Measurements from ENCODE around the gene TBC1D20. TPM values are rescaled to one million over a fixed set of nuclear protein-coding genes. Genes with fewer than 3 reads are reported as not detected.

The TBC1D20 gene
- total and polyA plus RNA-seq, 2 experiments from 2014 or later, result 4.8 to 15.0 TPM

- H4K20me1 ChIP-seq (replicated peaks; ENCODE audit: insufficient read depth), result no peaks in the 10 kb centered on the region
Observed at GRCh38 chr20:400454-401275, 61.7 kb downstream of the TBC1D20 start.

GRCh38 chr20:400128-400453 is 62.2 kb downstream of the TBC1D20 start:
- no peak overlapping the region for H3K4me3 Mint-ChIP-seq
- TF ChIP-seq ZNF114 (CRISPR knock-in tag; IDR thresholded peaks at IDR 0.05), result no peak
- no peak for TF ChIP-seq NANOG (IDR thresholded peaks at IDR 0.05; ENCODE audit: borderline replicate concordance)
- TF ChIP-seq JUNB (IDR thresholded peaks at IDR 0.05; ENCODE audit: unreplicated experiment), result no peak
- no peak for TF ChIP-seq EZH2phosphoT487 (IDR thresholded peaks at IDR 0.05; ENCODE audit: unreplicated experiment)
- TF ChIP-seq CREB1 (CRISPR knock-in tag; IDR thresholded peaks at IDR 0.05; ENCODE audit: low read depth), result no peak
- TF ChIP-seq ETS1 (IDR thresholded peaks at IDR 0.05), result no peak
- no peak for TF ChIP-seq STAT1 (IDR thresholded peaks at IDR 0.05; ENCODE audit: unreplicated experiment)
- TF ChIP-seq POLR2AphosphoS5 (IDR thresholded peaks at IDR 0.05; ENCODE audit: low read depth), result no peak
- no peak for TF ChIP-seq CTCF (conservative IDR thresholded peaks at IDR 0.05; ENCODE audit: low read depth in 2 of 2)
- TF ChIP-seq ZNF462 (CRISPR knock-in tag; IDR thresholded peaks at IDR 0.05), result no peak

More at GRCh38 chr20:400454-401275, 61.7 kb downstream of the TBC1D20 start:
- Mint-ChIP-seq H3K4me1 (peaks cover 18% of the 10 kb centered on the region), H3K27me3 (ENCODE audit: insufficient read depth, low read depth, poor library complexity) (peaks cover 11% of the 10 kb centered on the region), H3K4me3 (no peak overlapping the region), H3K27ac (peak overlapping the region; percentile 81), H3K36me3 (ENCODE audit: low read depth) (peaks cover 14% of the 10 kb centered on the region; the same call in 2 of the 3 replicates), H3K9me3 (peaks cover 3% of the 10 kb centered on the region; the same call in 1 of the 3 replicates)
- Histone ChIP-seq H3K4me3 (no peak overlapping the region), H2AFZ (peak overlapping the region; percentile 64), H3K79me2 (replicated peaks; ENCODE audit: insufficient read depth) (no peaks in the 10 kb centered on the region), H3K36me3 (ENCODE audit: insufficient read depth) (no peaks in the 10 kb centered on the region), H3K4me1 (ENCODE audit: insufficient read depth) (peaks cover 7% of the 10 kb centered on the region), H3F3A (replicated peaks; ENCODE audit: low read depth) (no peaks in the 10 kb centered on the region), H3K27ac (ENCODE audit: low read depth) (no peak overlapping the region), H3K27me3 (ENCODE audit: insufficient read depth) (no peaks in the 10 kb centered on the region), H3K9me2 (ENCODE audit: insufficient read depth) (no peaks in the 10 kb centered on the region), H3K4me2 (peak overlapping the region; percentile 32)
- ATAC-seq (peak; percentile 89), DNase-seq (ENCODE audit: low spot score) (peak; percentile 41)
- TF ChIP-seq POLR2AphosphoS5 (IDR thresholded peaks at IDR 0.05; ENCODE audit: low read depth), result 0 out of 2 replicates have a peak, but pooled peaks have one; percentile 31
- TF ChIP-seq ZNF114 (CRISPR knock-in tag; IDR thresholded peaks at IDR 0.05), result no peak

More at GRCh38 chr20:400128-400453, 62.2 kb downstream of the TBC1D20 start:
- Histone ChIP-seq H3K27me3 (ENCODE audit: insufficient read depth) (no peaks in the 10 kb centered on the region), H3K36me3 (ENCODE audit: insufficient read depth) (no peaks in the 10 kb centered on the region), H3K9me2 (ENCODE audit: insufficient read depth) (no peaks in the 10 kb centered on the region), H3K4me1 (ENCODE audit: insufficient read depth) (peaks cover 7% of the 10 kb centered on the region), H3F3A (replicated peaks; ENCODE audit: low read depth) (no peaks in the 10 kb centered on the region), H4K20me1 (replicated peaks; ENCODE audit: insufficient read depth) (no peaks in the 10 kb centered on the region), H2AFZ (peak overlapping the region; percentile 64; the same call in 1 of the 2 replicates), H3K4me3 (no peak overlapping the region), H3K4me2 (peak overlapping the region; percentile 32), H3K27ac (ENCODE audit: low read depth) (no peak overlapping the region), H3K79me2 (replicated peaks; ENCODE audit: insufficient read depth) (no peaks in the 10 kb centered on the region)
- Mint-ChIP-seq H3K9me3 (peaks cover 3% of the 10 kb centered on the region; the same call in 1 of the 3 replicates), H3K27me3 (ENCODE audit: insufficient read depth, low read depth, poor library complexity) (peaks cover 11% of the 10 kb centered on the region), H3K27ac (no peak overlapping the region), H3K4me1 (peaks cover 16% of the 10 kb centered on the region), H3K36me3 (ENCODE audit: low read depth) (peaks cover 16% of the 10 kb centered on the region; the same call in 2 of the 3 replicates)
- ATAC-seq (peak; percentile 70), DNase-seq (ENCODE audit: low spot score) (no peak)

Data from GM23338 (cell line).